ENCODE measurements around the gene NAPB. TPM values are rescaled to one million over a fixed set of nuclear protein-coding genes. Genes with fewer than 3 reads are reported as not detected.

NAPB gene
- total and polyA plus RNA-seq, 2 of the 8 experiments (the other 6 are each of a cell fraction or from before 2014, with no cell fraction given): 6.2 to 12.3 TPM

DNA sequence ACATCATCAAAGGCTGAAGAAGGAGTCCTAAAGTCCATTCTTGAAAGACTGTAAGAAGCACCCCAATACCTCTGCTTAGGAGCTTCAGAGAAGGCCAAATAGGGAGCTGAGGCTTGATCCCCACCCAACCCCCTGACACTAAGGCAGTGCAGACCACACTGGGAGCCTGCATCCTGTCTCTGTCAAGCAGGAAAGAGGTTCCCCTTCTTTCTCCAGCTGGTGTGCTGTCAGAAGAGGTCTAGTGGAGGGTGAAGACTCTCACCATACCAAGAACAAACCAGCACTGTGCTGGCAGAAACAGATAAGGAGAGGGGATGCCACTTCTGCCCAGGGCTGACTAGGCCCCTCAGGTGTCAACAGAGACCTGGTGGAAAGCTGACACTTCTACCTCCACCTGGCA, 39.4 kb downstream of the NAPB start:
- no peak overlapping the region for H3K27ac ChIP-seq (ENCODE audit: low read depth, low read length)
- no peak overlapping the region for H3K4me2 ChIP-seq (ENCODE audit: insufficient read depth in 1 of 2, low read depth in 2 of 2, low read length in 2 of 2)
- no peak overlapping the region for H2BK5ac ChIP-seq (ENCODE audit: low read depth, low read length)
- POLR2A ChIA-PET (ENCODE audit: partially characterized antibody): interaction anchor here (1.6 kb wide), 1 partner anchor 11 kb away, joined by 3 read pairs; no protein-coding TSS in a partner anchor
- no peaks in the 10 kb centered on the region for H3K9me3 ChIP-seq (ENCODE audit: insufficient read depth in 2 of 2, low read depth in 1 of 2, low read length in 1 of 2)
- no peak overlapping the region for H2BK12ac ChIP-seq (ENCODE audit: low read depth, low read length)
- no peak overlapping the region for H3K4ac ChIP-seq (replicated peaks; ENCODE audit: insufficient read length, low read depth, low read length)
- no peak overlapping the region for H3K9ac ChIP-seq (replicated peaks in 1 of 4; ENCODE audit: extremely low read depth in 1 of 4, low read depth in 3 of 4, low read length in 3 of 4)
- no peak for DNase-seq (ENCODE audit: low read depth in 1 of 2, low spot score in 2 of 2)
- CTCF ChIA-PET (ENCODE audit: partially characterized antibody): interaction anchor here (1.6 kb wide), 1 partner anchor 24 kb away, joined by 4 read pairs; no protein-coding TSS in a partner anchor
- H2BK120ac ChIP-seq (replicated peaks; ENCODE audit: low read depth, low read length): no peak overlapping the region
- H4K20me1 ChIP-seq (replicated peaks in 1 of 2; ENCODE audit: control insufficient read depth in 1 of 2, insufficient read depth in 2 of 2, low read length in 2 of 2): no peaks in the 10 kb centered on the region
- H2BK20ac ChIP-seq (ENCODE audit: low read length): no peak overlapping the region
- H2AFZ ChIP-seq (ENCODE audit: low read length): no peak overlapping the region
- no peak overlapping the region for H3K23ac ChIP-seq (ENCODE audit: insufficient read length)
- no peak overlapping the region for H2BK15ac ChIP-seq (ENCODE audit: low read length)
- H4K5ac ChIP-seq (ENCODE audit: insufficient read length, low read depth, low read length): no peak overlapping the region
- H3K56ac ChIP-seq (replicated peaks; ENCODE audit: insufficient read length, low read depth, low read length): no peak overlapping the region
- H3K79me2 ChIP-seq (ENCODE audit: control insufficient read depth in 1 of 2, insufficient read depth in 2 of 2, low read length in 2 of 2): peaks cover 0 to 3% of the 10 kb centered on the region in 2 experiments; a peak in 2 of 4 replicates
- no peaks in the 10 kb centered on the region; a peak in 1 of 7 replicates for H3K27me3 ChIP-seq (replicated peaks in 1 of 4; ENCODE audit: control insufficient read depth in 3 of 4, extremely low read depth in 1 of 4, insufficient read depth in 3 of 4, low read length in 3 of 4)
- TF ChIP-seq CEBPB (IDR thresholded peaks at IDR 0.05; ENCODE audit: low read depth, low read length): no peak
- no peak for TF ChIP-seq TBP (IDR thresholded peaks at IDR 0.05; ENCODE audit: low read depth, low read length)
- TF ChIP-seq SAP30 (IDR thresholded peaks at IDR 0.05; ENCODE audit: insufficient read depth, insufficient replicate concordance, low read length): no peak
- TF ChIP-seq CHD1 (IDR thresholded peaks at IDR 0.05; ENCODE audit: low read depth, low read length): no peak
- TF ChIP-seq EP300 (IDR thresholded peaks at IDR 0.05; ENCODE audit: borderline replicate concordance in 1 of 2, low read depth in 2 of 2, low read length in 2 of 2): no peak
- no peak for TF ChIP-seq RBBP5 (IDR thresholded peaks at IDR 0.05; ENCODE audit: borderline replicate concordance, low read depth, low read length)
- TF ChIP-seq SIX5 (IDR thresholded peaks at IDR 0.05; ENCODE audit: low read depth, low read length): no peak
- TF ChIP-seq CBX5 (IDR thresholded peaks at IDR 0.05; ENCODE audit: low read depth, low read length): no peak
- TF ChIP-seq TAF1 (IDR thresholded peaks at IDR 0.05; ENCODE audit: low read depth, low read length): no peak
- TF ChIP-seq CBX8 (IDR thresholded peaks at IDR 0.05; ENCODE audit: borderline replicate concordance, low read depth, low read length): no peak
- TF ChIP-seq SP2 (IDR thresholded peaks at IDR 0.05; ENCODE audit: low read length): no peak
- no peaks in the 10 kb centered on the region for H3K4me1 ChIP-seq (replicated peaks in 1 of 4; ENCODE audit: control insufficient read depth in 3 of 4, insufficient read depth in 4 of 4, low read length in 3 of 4)
- no peak overlapping the region for H3K18ac ChIP-seq (ENCODE audit: extremely low read depth, low read length)
- H3K23me2 ChIP-seq (ENCODE audit: low read depth, low read length): no peaks in the 10 kb centered on the region
- H3K36me3 ChIP-seq (ENCODE audit: control insufficient read depth in 2 of 4, insufficient read depth in 4 of 4, low read length in 3 of 4): peaks cover 1 to 27% (median 15%) of the 10 kb centered on the region in 4 experiments
- H4K91ac ChIP-seq (replicated peaks; ENCODE audit: insufficient read length, low read length): no peak overlapping the region
- H3K4me3 ChIP-seq (ENCODE audit: extremely low read depth in 1 of 4, insufficient read depth in 2 of 4, low read depth in 3 of 4, low read length in 4 of 4): no peak overlapping the region
- no peak for FAIRE-seq
- H2AK5ac ChIP-seq (ENCODE audit: low read depth, low read length): no peak overlapping the region
- H3K14ac ChIP-seq (ENCODE audit: insufficient read length): no peak overlapping the region
- peaks cover 6% of the 10 kb centered on the region for H3K79me1 ChIP-seq (ENCODE audit: low read depth, low read length)
- no peak overlapping the region for H4K8ac ChIP-seq (ENCODE audit: extremely low read depth, insufficient read depth, low read length)
